CD4-positive, alpha-beta T cell (primary cell): ENCODE measurements around the gene KLF15. TPM values are rescaled to one million over a fixed set of nuclear protein-coding genes. Genes with fewer than 3 reads are reported as not detected.
A peak's percentile ranks its signal among the peaks of the same experiment; 100 is the strongest.

Experiments
- ATAC-seq: fragments of 200-7000 bp; cut with Tn5 transposase; one replicate; pipeline ENCODE4 v1.10.0; 2022; ENCODE audit warnings: mild to moderate bottlenecking; ENCODE audit not compliant: poor library complexity
- CTCF ChIA-PET: fragments of 350-600 bp; sonication (Branson Sonifier 250); formaldehyde crosslinking; loops from one replicate; lab custom pipeline; 2021; ENCODE audit warnings: antibody characterized with exemption, inconsistent platforms; lab: Charles Lee
- POLR2A ChIA-PET: fragments of 350-600 bp; sonication (Branson Sonifier 250); formaldehyde crosslinking; loops from one replicate; lab custom pipeline; 2021; ENCODE audit warnings: antibody characterized with exemption, inconsistent platforms; lab: Charles Lee
- DNase-seq, 14 experiments: peaks; one replicate each; pipeline ENCODE4 v3.0.0-alpha.2; 2013 to 2020; ENCODE audit warnings: mixed read lengths in 2 of 14
- H3K27ac ChIP-seq, 2 donors: one replicate each; pipeline versions ENCODE4 v1.5.1 to v1.7.0; 2013; ENCODE audit warnings: low read length in 2 of 2, low read depth in 1 of 2, mild to moderate bottlenecking in 1 of 2
- H3K27me3 ChIP-seq, 2 experiments: 1 replicate in 1 of 2; 2 replicates in 1 of 2; pipeline versions ENCODE4 v1.6.1 to v1.7.0; 2013; ENCODE audit warnings: low read length in 2 of 2, control low read depth in 1 of 2, mild to moderate bottlenecking in 1 of 2, moderate library complexity in 1 of 2; ENCODE audit not compliant: insufficient read depth in 2 of 2, control insufficient read depth in 1 of 2
- H3K36me3 ChIP-seq: one replicate; pipeline ENCODE4 v1.6.1; 2013; ENCODE audit warnings: low read length, control low read depth; ENCODE audit not compliant: insufficient read depth
- H3K4me1 ChIP-seq: one replicate; pipeline ENCODE4 v1.6.1; 2013; ENCODE audit warnings: low read length, control low read depth; ENCODE audit not compliant: insufficient read depth
- H3K4me3 ChIP-seq: one replicate; pipeline ENCODE4 v1.5.1; 2013; ENCODE audit warnings: mild to moderate bottlenecking, low read length, moderate library complexity
- H3K9me3 ChIP-seq, 2 experiments: 1 replicate in 1 of 2; 2 replicates in 1 of 2; pipeline versions ENCODE4 v1.6.1 to v1.7.0; 2013; ENCODE audit warnings: low read length in 2 of 2, mild to moderate bottlenecking in 2 of 2, control low read depth in 1 of 2, moderate library complexity in 1 of 2; ENCODE audit not compliant: control insufficient read depth in 1 of 2, insufficient read depth in 1 of 2
- H3K27ac Mint-ChIP-seq: one replicate; pipeline ENCODE4 v1.8.0; 2020; ENCODE audit warnings: mixed read lengths
- H3K27me3 Mint-ChIP-seq: one replicate; pipeline ENCODE4 v1.8.0; 2021; ENCODE audit warnings: mixed read lengths
- H3K36me3 Mint-ChIP-seq: one replicate; pipeline ENCODE4 v1.8.0; 2021; ENCODE audit warnings: low read depth, mixed read lengths
- H3K4me1 Mint-ChIP-seq: one replicate; pipeline ENCODE4 v1.8.0; 2021; ENCODE audit warnings: low read depth, mixed read lengths
- H3K4me3 Mint-ChIP-seq: one replicate; pipeline ENCODE4 v1.8.0; 2020; ENCODE audit warnings: mild to moderate bottlenecking, mixed read lengths
- H3K9me3 Mint-ChIP-seq: one replicate; pipeline ENCODE4 v1.8.0; 2020; ENCODE audit warnings: mixed read lengths
- intact Hi-C, 2 experiments: fragments of 100-400 bp; cut with DNase I in 1 of 2; cut with micrococcal nuclease in 1 of 2; formaldehyde crosslinking; loops; one replicate each; pipeline versions ENCODE4 v1.15.1 to v1.9.0; 2023 to 2025; cut with DNase I, micrococcal nuclease
- total RNA-seq, 174 experiments: library from RNA in 2 of 174; stranded (reverse) in 2 of 174; gene quantifications; one replicate each; pipeline ENCODE4 v1.2.3 and lab custom pipeline; 2021 to 2026
- TF ChIP-seq, protein P1 (sequence below): fragments of 200-600 bp; IDR thresholded peaks from one replicate; pipeline ENCODE4 v1.8.0; 2022; ENCODE audit warnings: antibody characterized with exemption, mild to moderate bottlenecking

KLF15 gene
- total RNA-seq, 2 experiments from 2014 or later, result 0.30 TPM; not detected in 1

DNA sequence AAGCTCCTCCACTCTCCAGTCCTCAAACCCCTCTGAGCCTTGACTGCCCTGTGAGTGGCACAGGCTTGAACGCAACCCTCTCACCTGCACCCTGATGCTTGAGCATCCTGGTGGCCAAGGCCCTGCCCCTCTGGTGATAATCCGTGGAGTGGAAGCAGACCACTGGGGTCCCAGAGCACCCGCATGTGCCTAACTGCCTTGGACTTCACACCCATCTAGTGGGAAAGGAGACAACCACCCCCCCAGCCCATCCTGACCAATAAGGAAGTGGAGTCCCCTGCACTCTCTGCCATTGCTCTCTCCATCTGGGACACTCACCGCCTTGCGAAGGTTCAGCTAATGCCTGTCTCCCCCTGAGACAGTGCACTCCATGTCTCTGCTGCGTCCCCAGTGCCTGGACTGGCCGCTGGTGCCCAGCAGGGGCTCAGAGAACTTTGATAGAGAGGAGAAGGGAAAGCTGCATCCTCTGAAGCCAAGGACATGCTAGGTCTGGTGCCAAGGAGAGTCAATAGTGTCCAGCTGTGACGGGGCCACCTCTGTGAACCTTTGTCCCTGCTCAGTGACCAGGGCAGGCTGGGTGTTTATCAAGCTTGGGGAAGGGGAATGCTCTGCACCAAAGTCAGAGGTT, 3.4 kb downstream of the KLF15 start:
- H3K27me3 ChIP-seq, result peaks cover 24 to 32% of the 10 kb centered on the region in 2 experiments
- Mint-ChIP-seq H3K27ac (no peak overlapping the region), H3K36me3 (no peaks in the 10 kb centered on the region), H3K9me3 (no peaks in the 10 kb centered on the region), H3K4me3 (no peak overlapping the region), H3K27me3 (peaks cover 28% of the 10 kb centered on the region), H3K4me1 (peaks cover 17% of the 10 kb centered on the region)
- CTCF ChIA-PET, result no interaction called here
- intact Hi-C loops, result no loop called here
- H3K9me3 ChIP-seq, result peaks cover 0 to 12% of the 10 kb centered on the region in 2 experiments
- no peak for ATAC-seq
- POLR2A ChIA-PET, result no interaction called here
- no peak overlapping the region for H3K27ac ChIP-seq
- DNase-seq, result no peak
- TF ChIP-seq, protein P1, sequence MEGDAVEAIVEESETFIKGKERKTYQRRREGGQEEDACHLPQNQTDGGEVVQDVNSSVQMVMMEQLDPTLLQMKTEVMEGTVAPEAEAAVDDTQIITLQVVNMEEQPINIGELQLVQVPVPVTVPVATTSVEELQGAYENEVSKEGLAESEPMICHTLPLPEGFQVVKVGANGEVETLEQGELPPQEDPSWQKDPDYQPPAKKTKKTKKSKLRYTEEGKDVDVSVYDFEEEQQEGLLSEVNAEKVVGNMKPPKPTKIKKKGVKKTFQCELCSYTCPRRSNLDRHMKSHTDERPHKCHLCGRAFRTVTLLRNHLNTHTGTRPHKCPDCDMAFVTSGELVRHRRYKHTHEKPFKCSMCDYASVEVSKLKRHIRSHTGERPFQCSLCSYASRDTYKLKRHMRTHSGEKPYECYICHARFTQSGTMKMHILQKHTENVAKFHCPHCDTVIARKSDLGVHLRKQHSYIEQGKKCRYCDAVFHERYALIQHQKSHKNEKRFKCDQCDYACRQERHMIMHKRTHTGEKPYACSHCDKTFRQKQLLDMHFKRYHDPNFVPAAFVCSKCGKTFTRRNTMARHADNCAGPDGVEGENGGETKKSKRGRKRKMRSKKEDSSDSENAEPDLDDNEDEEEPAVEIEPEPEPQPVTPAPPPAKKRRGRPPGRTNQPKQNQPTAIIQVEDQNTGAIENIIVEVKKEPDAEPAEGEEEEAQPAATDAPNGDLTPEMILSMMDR, result no peak
- H3K36me3 ChIP-seq, result no peaks in the 10 kb centered on the region
- peaks cover 24% of the 10 kb centered on the region for H3K4me1 ChIP-seq
- H3K4me3 ChIP-seq, result no peak overlapping the region

DNA sequence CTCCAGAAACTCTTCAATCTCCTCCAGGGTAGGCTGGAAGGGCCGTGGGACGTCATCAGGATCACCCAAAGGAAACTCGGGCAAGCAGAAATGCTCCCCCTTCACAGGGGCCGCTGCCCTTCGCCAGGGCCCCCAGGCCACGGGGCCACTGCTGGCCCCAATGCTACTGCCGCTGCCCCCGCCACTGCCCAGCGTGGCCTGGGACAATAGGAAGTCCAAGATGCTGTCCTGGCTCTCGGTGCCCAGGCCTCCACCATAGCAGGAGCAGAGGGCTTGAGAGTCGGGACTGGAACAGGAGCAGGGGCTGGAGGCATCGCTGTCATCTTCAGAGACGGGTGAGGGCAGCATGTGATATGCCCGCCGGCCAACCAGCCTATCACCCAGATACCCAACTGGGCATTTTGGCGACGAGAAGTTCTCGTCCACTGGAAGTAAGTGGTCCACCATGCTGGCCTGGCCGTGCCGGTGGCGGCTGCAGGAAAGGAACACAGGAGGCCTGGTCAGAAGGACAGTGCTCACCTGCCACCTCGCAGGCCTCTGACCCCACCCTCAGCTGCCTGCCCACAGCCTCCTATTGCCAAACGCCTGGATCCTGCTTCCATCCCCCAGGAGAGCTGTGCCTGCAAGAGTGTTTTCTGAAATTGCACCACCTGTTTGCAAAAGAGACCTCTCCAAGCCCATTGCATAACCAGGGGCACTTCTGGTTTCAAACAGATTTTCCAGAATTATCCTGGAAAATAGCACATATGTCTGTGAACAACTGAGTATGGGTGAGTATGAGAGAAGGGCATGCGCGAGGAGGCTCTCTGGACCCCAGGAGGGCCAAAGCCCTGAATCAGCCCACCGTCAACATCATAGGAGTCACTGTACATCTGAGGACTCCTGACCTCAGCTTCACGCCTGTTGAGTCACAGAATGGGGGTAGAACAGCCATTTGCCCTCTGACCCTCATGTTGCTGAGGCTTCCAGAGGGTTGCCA, 4.4 kb downstream of the KLF15 start:
- Histone ChIP-seq H3K4me1 (peaks cover 16% of the 10 kb centered on the region), H3K27ac (no peak overlapping the region), H3K4me3 (no peak overlapping the region), H3K9me3 (peaks cover 0 to 12% of the 10 kb centered on the region in 2 experiments), H3K36me3 (no peaks in the 10 kb centered on the region), H3K27me3 (peaks cover 16 to 23% of the 10 kb centered on the region in 2 experiments)
- ATAC-seq (no peak), DNase-seq (peak in 1 of 14 experiments; percentile 0)
- Mint-ChIP-seq H3K4me1 (peaks cover 13% of the 10 kb centered on the region), H3K4me3 (no peak overlapping the region), H3K9me3 (no peaks in the 10 kb centered on the region), H3K36me3 (no peaks in the 10 kb centered on the region), H3K27ac (no peak overlapping the region), H3K27me3 (peaks cover 17% of the 10 kb centered on the region)
- ChIA-PET POLR2A (no interaction called here), CTCF (no interaction called here)
- intact Hi-C loops, result no loop called here
- TF ChIP-seq, protein P1, result no peak

DNA sequence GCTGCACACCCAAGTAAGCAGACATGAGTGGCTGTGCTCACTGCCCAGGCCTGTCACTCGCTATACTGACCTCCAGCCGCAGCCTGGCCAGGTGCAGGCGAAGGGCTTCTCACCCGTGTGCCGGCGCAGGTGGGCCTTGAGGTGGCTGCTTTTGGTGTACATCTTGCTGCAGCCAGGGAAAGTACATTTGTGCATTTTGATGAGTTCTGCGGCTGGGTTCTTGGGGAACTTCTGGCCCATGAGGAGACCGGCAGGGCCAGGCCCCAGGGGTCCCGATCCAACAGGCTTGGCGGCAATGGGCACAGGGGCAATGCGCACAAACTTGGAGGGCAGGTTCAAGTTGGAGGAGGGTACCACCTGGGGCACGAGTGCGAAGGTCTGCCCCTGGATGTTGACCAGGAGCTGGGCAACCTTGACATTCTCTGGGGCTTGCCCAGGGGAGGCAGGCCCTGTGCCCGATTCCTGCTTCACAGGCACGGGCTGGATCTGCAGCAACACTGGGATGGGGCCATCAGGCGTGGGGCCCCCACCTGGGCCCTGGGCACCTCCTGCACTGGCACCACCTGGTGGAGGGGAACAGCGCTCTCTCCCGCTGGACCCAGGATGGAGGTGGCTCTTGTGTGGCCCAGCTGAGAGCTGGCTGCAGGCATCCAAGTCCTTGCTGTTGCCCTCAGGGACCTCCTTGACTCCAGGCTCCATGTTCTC, 5.3 kb downstream of the KLF15 start:
- H3K27me3 ChIP-seq, result peaks cover 13 to 23% of the 10 kb centered on the region in 2 experiments
- ChIA-PET CTCF (no interaction called here), POLR2A (no interaction called here)
- Mint-ChIP-seq H3K27ac (no peak overlapping the region), H3K36me3 (no peaks in the 10 kb centered on the region), H3K27me3 (peaks cover 14% of the 10 kb centered on the region), H3K4me1 (peaks cover 10% of the 10 kb centered on the region), H3K4me3 (no peak overlapping the region), H3K9me3 (no peaks in the 10 kb centered on the region)
- no peak overlapping the region for H3K27ac ChIP-seq
- intact Hi-C loops, result no loop called here
- ATAC-seq (no peak), DNase-seq (peak in 2 of 14 experiments; percentile 2 to 31)
- no peaks in the 10 kb centered on the region for H3K36me3 ChIP-seq
- TF ChIP-seq, protein P1, result no peak
- H3K9me3 ChIP-seq, result peaks cover 0 to 12% of the 10 kb centered on the region in 2 experiments
- H3K4me1 ChIP-seq, result peaks cover 13% of the 10 kb centered on the region
- H3K4me3 ChIP-seq, result no peak overlapping the region
